ENCODE results near the gene TGFBR3.

DNA sequence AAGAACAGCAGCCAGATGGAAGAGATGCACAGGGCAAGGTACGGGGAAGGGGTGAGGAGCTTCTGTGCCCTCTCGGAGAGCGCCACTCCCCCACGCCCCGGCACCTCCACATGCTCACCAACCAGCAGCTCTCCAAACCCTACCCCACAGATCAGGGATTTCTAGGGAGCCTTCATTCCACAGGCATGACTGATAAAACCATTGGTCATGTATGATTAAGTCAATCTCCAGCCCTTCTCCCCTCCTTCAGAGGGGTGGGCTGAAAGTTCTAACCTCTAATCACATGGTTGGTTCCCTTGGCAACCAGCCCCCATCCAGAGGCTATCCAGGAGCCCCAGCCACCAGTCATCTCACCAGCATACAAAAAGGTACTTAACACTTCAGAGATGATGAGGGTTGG is 144.7 kb downstream of the TGFBR3 start:
- no peak for TF ChIP-seq POLR2AphosphoS5 (IDR thresholded peaks at IDR 0.05; ENCODE audit: low read depth, low read length)
- no peak for TF ChIP-seq MAX (IDR thresholded peaks at IDR 0.05)
- TF ChIP-seq CTCF (IDR thresholded peaks at IDR 0.05; ENCODE audit: control extremely low read depth in 1 of 3, insufficient read depth in 1 of 3, low read depth in 1 of 3, low read length in 3 of 3) = no peak
- TF ChIP-seq, protein P1, sequence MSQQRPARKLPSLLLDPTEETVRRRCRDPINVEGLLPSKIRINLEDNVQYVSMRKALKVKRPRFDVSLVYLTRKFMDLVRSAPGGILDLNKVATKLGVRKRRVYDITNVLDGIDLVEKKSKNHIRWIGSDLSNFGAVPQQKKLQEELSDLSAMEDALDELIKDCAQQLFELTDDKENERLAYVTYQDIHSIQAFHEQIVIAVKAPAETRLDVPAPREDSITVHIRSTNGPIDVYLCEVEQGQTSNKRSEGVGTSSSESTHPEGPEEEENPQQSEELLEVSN (IDR thresholded peaks at IDR 0.05) = no peak
- no peak for TF ChIP-seq POLR2A (IDR thresholded peaks at IDR 0.05; ENCODE audit: control extremely low read depth in 1 of 2, low read depth in 2 of 2, low read length in 2 of 2)
- TF ChIP-seq SP1 (IDR thresholded peaks at IDR 0.05; ENCODE audit: low read depth, low read length) = no peak
- no peak for TF ChIP-seq KDM1A (IDR thresholded peaks at IDR 0.05; ENCODE audit: borderline replicate concordance, low read length)

Measured in H1 (cell line).